Astrocyte of the spinal cord (primary cell): ENCODE data around the gene IQCH.

Experiments used
- DNase-seq: peaks from one replicate; pipeline ENCODE4 v3.0.0; 2011; ENCODE audit warnings: low read depth, low spot score
- H3K4me3 ChIP-seq: 2 replicates; pipeline ENCODE4 v1.5.1; 2011; ENCODE audit warnings: low read depth, mild to moderate bottlenecking, low read length, moderate library complexity
- CTCF ChIP-seq: IDR thresholded peaks from 2 replicates; pipeline ENCODE4 v1.5.1; 2012; ENCODE audit warnings: low read depth, mild to moderate bottlenecking, low read length, inconsistent platforms
- in situ Hi-C: cut with HindIII; loops from 2 replicates; pipeline ENCODE4 v1.10.0; 2017; ENCODE audit warnings: low sequenced_read_pairs

IQCH gene

DNA sequence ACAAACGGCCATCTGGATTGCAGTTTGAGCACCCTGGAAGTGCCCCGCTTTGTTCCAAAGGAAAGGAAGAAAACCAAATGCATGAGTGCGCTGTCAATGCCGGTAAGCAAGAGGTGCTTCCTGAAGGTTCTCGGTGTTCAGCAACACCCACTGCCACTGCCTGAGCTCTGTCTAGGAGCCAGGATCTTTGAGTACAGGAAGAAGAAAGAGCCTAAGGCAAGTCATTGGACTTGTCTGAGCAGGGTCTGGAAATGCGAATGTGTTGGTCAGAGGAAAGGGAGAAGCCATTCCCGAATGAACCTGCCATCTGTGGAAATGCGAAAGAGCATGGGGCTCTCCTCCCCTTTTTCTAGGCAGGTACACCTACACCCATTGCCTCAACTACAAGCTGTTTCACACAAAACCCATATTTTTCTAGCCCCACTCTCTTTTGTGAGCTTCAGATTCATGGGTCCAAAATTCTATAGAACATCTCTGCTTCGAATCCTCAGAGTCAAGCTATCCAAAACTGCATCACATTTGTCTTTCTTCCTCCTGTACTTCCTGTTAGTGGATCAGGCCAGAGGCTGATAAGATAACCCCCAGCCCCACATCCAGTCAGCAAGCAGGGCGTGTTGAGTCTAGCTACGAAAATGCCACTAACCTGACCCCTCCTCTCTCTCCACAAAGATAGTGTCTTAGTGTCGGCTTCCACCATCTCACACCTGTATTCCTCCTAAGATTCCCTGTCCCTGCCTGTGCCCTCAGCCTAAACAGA, 210.8 kb downstream of the IQCH start:
- in situ Hi-C loops, result no loop called here

GRCh38 chr15:67468416-67468815, 213.8 kb downstream of the IQCH start:
- no peak for DNase-seq
- no peak for TF ChIP-seq CTCF
- in situ Hi-C loops, result no loop called here
- no peak overlapping the region for H3K4me3 ChIP-seq

More for the DNA sequence above, 210.8 kb downstream of the IQCH start:
- no peak for DNase-seq
- H3K4me3 ChIP-seq, result no peak overlapping the region
- TF ChIP-seq CTCF, result no peak

DNA sequence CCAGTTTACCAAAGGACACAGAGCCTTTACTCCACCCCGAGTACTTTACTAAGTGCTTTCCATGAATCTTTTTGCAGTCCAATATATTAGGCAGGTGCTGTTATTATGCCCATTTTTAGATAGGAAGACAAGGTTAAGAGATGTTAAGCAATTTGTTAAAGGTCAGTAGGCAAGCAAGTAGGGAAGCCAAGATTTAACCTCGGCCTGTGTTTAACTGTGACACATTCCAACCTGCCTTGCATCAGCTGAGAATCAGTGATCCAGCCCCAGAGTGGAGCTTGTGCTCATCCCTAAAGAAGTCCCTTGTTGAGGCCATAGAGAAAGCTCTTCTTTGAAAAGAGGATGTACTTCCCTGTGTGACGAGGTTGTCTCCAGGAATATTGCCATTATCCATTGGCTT, 215.1 kb downstream of the IQCH start:
- in situ Hi-C loops, result no loop called here
- no peak overlapping the region for H3K4me3 ChIP-seq
- TF ChIP-seq CTCF, result no peak
- no peak for DNase-seq

DNA sequence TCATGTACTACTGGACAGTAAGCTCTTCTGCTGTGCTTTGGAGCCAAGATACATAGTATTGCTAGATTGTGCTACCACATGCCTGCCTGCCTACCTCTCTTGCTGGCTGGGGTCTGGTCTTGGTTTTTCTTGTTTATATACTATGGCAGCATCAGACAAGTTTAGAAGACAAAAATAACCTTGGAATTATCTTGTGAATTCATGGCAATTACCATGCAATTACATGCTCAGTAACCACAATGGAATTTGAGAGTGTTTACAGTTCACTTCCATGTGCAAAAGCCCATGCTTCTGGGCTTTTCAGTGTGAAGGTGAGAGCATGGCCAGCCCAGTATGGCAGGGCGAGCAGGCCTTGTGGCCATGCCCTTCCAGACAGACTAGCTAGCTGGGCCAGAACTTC, 218.4 kb downstream of the IQCH start:
- TF ChIP-seq CTCF, result no peak
- H3K4me3 ChIP-seq, result no peak overlapping the region
- in situ Hi-C loops, result no loop called here
- DNase-seq, result peak; percentile 5

GRCh38 chr15:67474405-67475110, 220.0 kb downstream of the IQCH start:
- in situ Hi-C loops, result no loop called here
- H3K4me3 ChIP-seq, result no peak overlapping the region
- no peak for DNase-seq
- no peak for TF ChIP-seq CTCF

GRCh38 chr15:67479781-67480505, 225.4 kb downstream of the IQCH start:
- no peak for TF ChIP-seq CTCF
- in situ Hi-C loops, result no loop called here
- DNase-seq, result peak; percentile 38
- no peak overlapping the region for H3K4me3 ChIP-seq
